ENCODE measurements around the gene CAP2. TPM values are rescaled to one million over a fixed set of nuclear protein-coding genes. Genes with fewer than 3 reads are reported as not detected.
"Not testable (repeated sequence)": the region's sequence is repeated elsewhere in the genome, so short reads cannot be mapped to it uniquely, and the experiment has no call there.

CAP2 gene
- total RNA-seq, 2 experiments from 2014 or later: not detected

GRCh38 chr6:17417817-17418216 lies 24.4 kb downstream of the CAP2 start:
- Mint-ChIP-seq H3K4me1 (no peaks in the 10 kb centered on the region), H3K36me3 (no peaks in the 10 kb centered on the region), H3K27ac (no peak overlapping the region), H3K4me3 (no peak overlapping the region), H3K27me3 (peaks cover 6% of the 10 kb centered on the region), H3K9me3 (no peaks in the 10 kb centered on the region)
- no peak for DNase-seq

GRCh38 chr6:17418281-17419188 lies 25.1 kb downstream of the CAP2 start:
- H3K27me3 Mint-ChIP-seq: peaks cover 9% of the 10 kb centered on the region
- DNase-seq: no peak
- H3K4me3 Mint-ChIP-seq: no peak overlapping the region
- no peaks in the 10 kb centered on the region for H3K36me3 Mint-ChIP-seq
- H3K4me1 Mint-ChIP-seq: no peaks in the 10 kb centered on the region
- H3K9me3 Mint-ChIP-seq: no peaks in the 10 kb centered on the region
- no peak overlapping the region for H3K27ac Mint-ChIP-seq

- Mint-ChIP-seq H3K36me3 (no peaks in the 10 kb centered on the region), H3K4me1 (no peaks in the 10 kb centered on the region), H3K27me3 (peaks cover 9% of the 10 kb centered on the region), H3K4me3 (no peak overlapping the region), H3K9me3 (no peaks in the 10 kb centered on the region), H3K27ac (no peak overlapping the region)
- DNase-seq: no peak
Observed at GRCh38 chr6:17419189-17419575, 25.8 kb downstream of the CAP2 start.

- Mint-ChIP-seq H3K4me3 (no peak overlapping the region), H3K4me1 (no peaks in the 10 kb centered on the region), H3K36me3 (no peaks in the 10 kb centered on the region), H3K27me3 (peaks cover 9% of the 10 kb centered on the region), H3K9me3 (no peaks in the 10 kb centered on the region), H3K27ac (no peak overlapping the region)
- no peak for DNase-seq
Observed at GRCh38 chr6:17420368-17420767, 27.0 kb downstream of the CAP2 start.

GRCh38 chr6:17421406-17421805 lies 28.0 kb downstream of the CAP2 start:
- no peaks in the 10 kb centered on the region for H3K9me3 Mint-ChIP-seq
- no peak overlapping the region for H3K27ac Mint-ChIP-seq
- peaks cover 6% of the 10 kb centered on the region for H3K27me3 Mint-ChIP-seq
- H3K4me3 Mint-ChIP-seq: no peak overlapping the region
- no peak for DNase-seq
- H3K36me3 Mint-ChIP-seq: no peaks in the 10 kb centered on the region
- no peaks in the 10 kb centered on the region for H3K4me1 Mint-ChIP-seq

- Mint-ChIP-seq H3K4me1 (no peaks in the 10 kb centered on the region), H3K27me3 (peaks cover 3% of the 10 kb centered on the region)
Observed at GRCh38 chr6:17423026-17423425, 29.6 kb downstream of the CAP2 start.

GRCh38 chr6:17427062-17427461 lies 33.7 kb downstream of the CAP2 start:
- no peaks in the 10 kb centered on the region for H3K9me3 Mint-ChIP-seq
- no peak for DNase-seq
- peaks cover 5% of the 10 kb centered on the region for H3K27me3 Mint-ChIP-seq
- H3K4me3 Mint-ChIP-seq: no peak overlapping the region
- no peaks in the 10 kb centered on the region for H3K36me3 Mint-ChIP-seq
- no peaks in the 10 kb centered on the region for H3K4me1 Mint-ChIP-seq
- H3K27ac Mint-ChIP-seq: no peak overlapping the region

More at GRCh38 chr6:17423026-17423425, 29.6 kb downstream of the CAP2 start:
- Mint-ChIP-seq H3K4me3 (no peak overlapping the region), H3K27ac (no peak overlapping the region), H3K9me3 (no peaks in the 10 kb centered on the region), H3K36me3 (no peaks in the 10 kb centered on the region)
- DNase-seq: no peak

GRCh38 chr6:17427617-17428016 lies 34.2 kb downstream of the CAP2 start:
- no peak overlapping the region for H3K27ac Mint-ChIP-seq
- peaks cover 5% of the 10 kb centered on the region for H3K27me3 Mint-ChIP-seq
- no peak for DNase-seq
- H3K36me3 Mint-ChIP-seq: no peaks in the 10 kb centered on the region
- H3K4me3 Mint-ChIP-seq: no peak overlapping the region
- H3K9me3 Mint-ChIP-seq: no peaks in the 10 kb centered on the region
- H3K4me1 Mint-ChIP-seq: no peaks in the 10 kb centered on the region

- not testable (repeated sequence) for H3K36me3 Mint-ChIP-seq, H3K9me3 Mint-ChIP-seq, H3K4me1 Mint-ChIP-seq
Observed at GRCh38 chr6:17428595-17429120, 35.3 kb downstream of the CAP2 start.

GRCh38 chr6:17429383-17430061 lies 36.1 kb downstream of the CAP2 start:
- Mint-ChIP-seq H3K36me3 (no peaks in the 10 kb centered on the region), H3K9me3 (no peaks in the 10 kb centered on the region)

More at GRCh38 chr6:17428595-17429120, 35.3 kb downstream of the CAP2 start:
- not testable (repeated sequence) for DNase-seq, H3K27me3 Mint-ChIP-seq, H3K27ac Mint-ChIP-seq, H3K4me3 Mint-ChIP-seq

GRCh38 chr6:17431581-17431980 lies 38.2 kb downstream of the CAP2 start:
- Mint-ChIP-seq H3K27me3 (peaks cover 7% of the 10 kb centered on the region), H3K4me3 (no peak overlapping the region), H3K4me1 (no peaks in the 10 kb centered on the region), H3K36me3 (no peaks in the 10 kb centered on the region), H3K9me3 (no peaks in the 10 kb centered on the region), H3K27ac (no peak overlapping the region)
- no peak for DNase-seq

More at GRCh38 chr6:17429383-17430061, 36.1 kb downstream of the CAP2 start:
- Mint-ChIP-seq H3K4me3 (no peak overlapping the region), H3K4me1 (no peaks in the 10 kb centered on the region), H3K27me3 (peaks cover 7% of the 10 kb centered on the region), H3K27ac (no peak overlapping the region)
- DNase-seq: no peak

- no peaks in the 10 kb centered on the region for H3K4me1 Mint-ChIP-seq
Observed at GRCh38 chr6:17432356-17432755, 39.0 kb downstream of the CAP2 start.

GRCh38 chr6:17439243-17439993 lies 46.0 kb downstream of the CAP2 start:
- no peak for DNase-seq
- Mint-ChIP-seq H3K4me1 (no peaks in the 10 kb centered on the region), H3K36me3 (no peaks in the 10 kb centered on the region), H3K4me3 (no peak overlapping the region), H3K27me3 (no peaks in the 10 kb centered on the region), H3K27ac (no peak overlapping the region), H3K9me3 (no peaks in the 10 kb centered on the region)

More at GRCh38 chr6:17432356-17432755, 39.0 kb downstream of the CAP2 start:
- H3K4me3 Mint-ChIP-seq: no peak overlapping the region
- no peak for DNase-seq
- no peaks in the 10 kb centered on the region for H3K36me3 Mint-ChIP-seq
- H3K27ac Mint-ChIP-seq: no peak overlapping the region
- H3K27me3 Mint-ChIP-seq: peaks cover 7% of the 10 kb centered on the region
- no peaks in the 10 kb centered on the region for H3K9me3 Mint-ChIP-seq

GRCh38 chr6:17440811-17441210 lies 47.4 kb downstream of the CAP2 start:
- not testable (repeated sequence) for H3K27me3 Mint-ChIP-seq, H3K9me3 Mint-ChIP-seq, H3K4me3 Mint-ChIP-seq, H3K27ac Mint-ChIP-seq, H3K4me1 Mint-ChIP-seq, H3K36me3 Mint-ChIP-seq, DNase-seq

- no peak for DNase-seq
- H3K4me3 Mint-ChIP-seq: no peak overlapping the region
Observed at GRCh38 chr6:17442196-17442595, 48.8 kb downstream of the CAP2 start.

More at GRCh38 chr6:17442196-17442595, 48.8 kb downstream of the CAP2 start:
- H3K27me3 Mint-ChIP-seq: no peaks in the 10 kb centered on the region
- no peaks in the 10 kb centered on the region for H3K4me1 Mint-ChIP-seq
- no peaks in the 10 kb centered on the region for H3K9me3 Mint-ChIP-seq
- no peaks in the 10 kb centered on the region for H3K36me3 Mint-ChIP-seq
- no peak overlapping the region for H3K27ac Mint-ChIP-seq

All from activated naive CD8-positive, alpha-beta T cell treated with anti-CD3 and anti-CD28 coated beads for 36 hours (primary cell).